Measurements from ENCODE around the gene DAZAP2. TPM values are rescaled to one million over a fixed set of nuclear protein-coding genes. Genes with fewer than 3 reads are reported as not detected.

DAZAP2 gene
- total and polyA plus RNA-seq, 2 of the 13 experiments (the other 11 are each of a cell fraction or from before 2014, with no cell fraction given): 64.5 to 222 TPM

GRCh38 chr12:51217133-51217967 lies 21.3 kb upstream of the DAZAP2 start (continued):
- TF ChIP-seq ZNF276 (CRISPR knock-in tag; IDR thresholded peaks at IDR 0.05; ENCODE audit: low read depth) (no peak), TCF12 (IDR thresholded peaks at IDR 0.05) (no peak), TCF12 (CRISPR knock-in tag; IDR thresholded peaks at IDR 0.05) (no peak), EEA1 (CRISPR knock-in tag; IDR thresholded peaks at IDR 0.05; ENCODE audit: borderline replicate concordance) (no peak), ZBTB49 (CRISPR knock-in tag; IDR thresholded peaks at IDR 0.05; ENCODE audit: borderline replicate concordance) (no peak), ZBTB10 (CRISPR knock-in tag; IDR thresholded peaks at IDR 0.05; ENCODE audit: borderline replicate concordance) (peak; percentile 73; the same call in 1 of the 2 replicates), ZNF501 (CRISPR knock-in tag; IDR thresholded peaks at IDR 0.05) (peak; percentile 34; the same call in 1 of the 2 replicates), ZNF83 (CRISPR knock-in tag; IDR thresholded peaks at IDR 0.05; ENCODE audit: borderline replicate concordance) (no peak), ZBTB43 (CRISPR knock-in tag; conservative IDR thresholded peaks at IDR 0.05) (no peak), KLF13 (CRISPR knock-in tag; IDR thresholded peaks at IDR 0.05) (no peak), FOXO1 (CRISPR knock-in tag; IDR thresholded peaks at IDR 0.05) (no peak), MAF1 (CRISPR knock-in tag; IDR thresholded peaks at IDR 0.05; ENCODE audit: borderline replicate concordance) (no peak), ZBTB7B (CRISPR knock-in tag; IDR thresholded peaks at IDR 0.05) (peak; percentile 52; the same call in 1 of the 2 replicates), EED (CRISPR knock-in tag; IDR thresholded peaks at IDR 0.05) (no peak), REXO4 (CRISPR knock-in tag; IDR thresholded peaks at IDR 0.05; ENCODE audit: borderline replicate concordance) (no peak), FOXA1 (IDR thresholded peaks at IDR 0.05) (no peak), FOXA1 (CRISPR knock-in tag; IDR thresholded peaks at IDR 0.05) (peak; percentile 21; the same call in 1 of the 2 replicates), RARA (CRISPR knock-in tag; IDR thresholded peaks at IDR 0.05) (no peak), CTCF (CRISPR knock-in tag; IDR thresholded peaks at IDR 0.05) (peak; percentile 55), STAG1 (CRISPR knock-in tag; IDR thresholded peaks at IDR 0.05) (0 out of 2 replicates have a peak, but pooled peaks have one; percentile 10)

All from HepG2 (cell line).